Measurements from ENCODE around the gene RBBP6. TPM values are rescaled to one million over a fixed set of nuclear protein-coding genes. Genes with fewer than 3 reads are reported as not detected.
A peak's percentile ranks its signal among the peaks of the same experiment; 100 is the strongest.

RBBP6 gene
- total RNA-seq, 1 donor from 2014 or later = 38.5 TPM

DNA sequence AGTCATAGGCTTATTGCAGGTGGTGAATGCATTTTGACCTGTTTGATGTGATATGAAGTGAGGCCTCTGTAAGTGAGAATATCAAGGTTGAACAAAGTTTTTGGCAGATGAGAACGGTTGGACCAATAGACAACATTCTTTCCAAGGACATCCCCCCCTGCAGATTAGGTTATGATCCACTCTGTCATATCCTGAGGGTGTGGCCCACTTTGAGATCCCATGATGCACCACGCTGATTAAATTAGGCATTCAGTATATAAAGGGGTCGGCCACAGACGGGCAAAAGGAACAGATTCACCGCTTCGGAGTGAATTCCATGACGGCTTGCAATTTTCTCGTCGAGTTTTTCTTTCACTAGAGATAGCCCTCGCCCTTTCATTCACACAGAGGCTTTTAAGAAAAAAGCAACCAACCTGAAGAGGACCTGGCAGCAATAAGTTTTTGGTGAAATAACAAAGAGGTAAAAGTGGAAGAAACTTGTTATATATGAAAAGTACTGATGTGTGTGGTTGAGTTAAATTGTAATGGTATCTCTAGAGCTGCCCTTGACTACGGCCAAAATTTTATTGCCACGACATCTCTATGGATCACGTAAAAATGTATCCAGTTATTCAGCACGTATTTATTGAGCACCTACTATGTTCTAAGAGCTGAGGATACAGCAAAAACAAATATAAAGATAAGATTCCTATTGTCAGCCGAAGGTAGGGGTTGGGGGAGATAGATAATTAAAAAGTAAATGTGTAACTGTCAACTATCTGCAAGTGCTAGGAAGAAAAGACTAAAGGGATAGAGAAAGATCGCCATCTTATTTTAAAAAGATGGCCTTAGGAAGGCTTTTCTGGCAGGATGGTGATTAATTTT is 1.7 kb upstream of the RBBP6 start:
- TF ChIP-seq, protein P1, sequence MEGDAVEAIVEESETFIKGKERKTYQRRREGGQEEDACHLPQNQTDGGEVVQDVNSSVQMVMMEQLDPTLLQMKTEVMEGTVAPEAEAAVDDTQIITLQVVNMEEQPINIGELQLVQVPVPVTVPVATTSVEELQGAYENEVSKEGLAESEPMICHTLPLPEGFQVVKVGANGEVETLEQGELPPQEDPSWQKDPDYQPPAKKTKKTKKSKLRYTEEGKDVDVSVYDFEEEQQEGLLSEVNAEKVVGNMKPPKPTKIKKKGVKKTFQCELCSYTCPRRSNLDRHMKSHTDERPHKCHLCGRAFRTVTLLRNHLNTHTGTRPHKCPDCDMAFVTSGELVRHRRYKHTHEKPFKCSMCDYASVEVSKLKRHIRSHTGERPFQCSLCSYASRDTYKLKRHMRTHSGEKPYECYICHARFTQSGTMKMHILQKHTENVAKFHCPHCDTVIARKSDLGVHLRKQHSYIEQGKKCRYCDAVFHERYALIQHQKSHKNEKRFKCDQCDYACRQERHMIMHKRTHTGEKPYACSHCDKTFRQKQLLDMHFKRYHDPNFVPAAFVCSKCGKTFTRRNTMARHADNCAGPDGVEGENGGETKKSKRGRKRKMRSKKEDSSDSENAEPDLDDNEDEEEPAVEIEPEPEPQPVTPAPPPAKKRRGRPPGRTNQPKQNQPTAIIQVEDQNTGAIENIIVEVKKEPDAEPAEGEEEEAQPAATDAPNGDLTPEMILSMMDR (IDR thresholded peaks at IDR 0.05) = no peak
- TF ChIP-seq POLR2A (IDR thresholded peaks at IDR 0.05) (no peak), POLR2AphosphoS5 (IDR thresholded peaks at IDR 0.05; ENCODE audit: insufficient read depth in 1 of 2, low read depth in 1 of 2) (no peak)
- no peak for DNase-seq (ENCODE audit: extremely low spot score in 2 of 2)
- Histone ChIP-seq H3K36me3 (no peaks in the 10 kb centered on the region), H3K27me3 (no peaks in the 10 kb centered on the region), H3K4me1 (peaks cover 21% of the 10 kb centered on the region), H3K9me3 (no peaks in the 10 kb centered on the region), H3K27ac (no peak overlapping the region), H3K4me3 (no peak overlapping the region)
- intact Hi-C loops (cut with DNase I) = no loop called here

GRCh38 chr16:24538756-24539294 is 541 bp upstream of the RBBP6 start:
- peak overlapping the region; percentile 95 to 97 for H3K4me3 ChIP-seq
- no peak for TF ChIP-seq POLR2A (IDR thresholded peaks at IDR 0.05)
- TF ChIP-seq, protein P1 (IDR thresholded peaks at IDR 0.05) = peak in 1 of 3 experiments; percentile 31
- no peak for TF ChIP-seq POLR2AphosphoS5 (IDR thresholded peaks at IDR 0.05; ENCODE audit: insufficient read depth in 1 of 2, low read depth in 1 of 2)
- intact Hi-C loops (cut with DNase I) = no loop called here
- H3K36me3 ChIP-seq = no peaks in the 10 kb centered on the region
- no peaks in the 10 kb centered on the region for H3K9me3 ChIP-seq
- peaks cover 31% of the 10 kb centered on the region for H3K4me1 ChIP-seq
- H3K27ac ChIP-seq = peak overlapping the region; percentile 100
- DNase-seq (ENCODE audit: extremely low spot score in 2 of 2) = peak in 1 of 2 donors; percentile 93
- H3K27me3 ChIP-seq = no peaks in the 10 kb centered on the region

- DNase-seq (ENCODE audit: extremely low spot score in 2 of 2) = no peak
- H3K4me3 ChIP-seq = peak overlapping the region; percentile 95 to 97
- peak overlapping the region; percentile 100 for H3K27ac ChIP-seq
- TF ChIP-seq, protein P1 (IDR thresholded peaks at IDR 0.05) = no peak
- TF ChIP-seq POLR2A (IDR thresholded peaks at IDR 0.05) (no peak), POLR2AphosphoS5 (IDR thresholded peaks at IDR 0.05; ENCODE audit: insufficient read depth in 1 of 2, low read depth in 1 of 2) (no peak)
- intact Hi-C loops (cut with DNase I) = no loop called here
- H3K9me3 ChIP-seq = no peaks in the 10 kb centered on the region
- no peaks in the 10 kb centered on the region for H3K36me3 ChIP-seq
- H3K27me3 ChIP-seq = no peaks in the 10 kb centered on the region
- peaks cover 43% of the 10 kb centered on the region for H3K4me1 ChIP-seq
Observed at GRCh38 chr16:24539850-24540601, 660 bp downstream of the RBBP6 start.

DNA sequence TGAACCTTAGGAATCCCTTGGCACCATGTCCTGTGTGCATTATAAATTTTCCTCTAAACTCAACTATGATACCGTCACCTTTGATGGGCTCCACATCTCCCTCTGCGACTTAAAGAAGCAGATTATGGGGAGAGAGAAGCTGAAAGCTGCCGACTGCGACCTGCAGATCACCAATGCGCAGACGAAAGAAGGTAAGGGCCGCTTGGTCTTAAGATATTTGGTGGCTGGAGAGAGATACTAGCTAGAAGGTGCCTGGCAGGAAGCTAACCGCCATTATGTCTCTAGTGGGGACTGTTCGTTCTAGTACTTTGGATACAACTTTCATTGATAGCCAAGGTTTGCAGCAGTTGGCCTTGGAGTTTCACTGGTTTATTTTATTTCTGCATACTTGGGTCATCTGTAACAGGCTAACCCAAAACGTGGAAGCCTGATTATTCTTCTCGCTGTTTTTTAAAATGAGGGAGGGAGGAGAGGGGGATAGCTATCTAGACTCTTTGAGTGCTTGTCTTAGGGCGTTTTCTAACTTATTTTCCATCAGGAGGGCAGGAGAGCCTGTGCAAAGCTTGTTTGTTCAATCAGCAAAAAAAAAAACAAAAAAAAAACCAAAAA is 1.3 kb downstream of the RBBP6 start:
- Histone ChIP-seq H3K4me1 (peaks cover 50% of the 10 kb centered on the region), H3K36me3 (no peaks in the 10 kb centered on the region), H3K9me3 (no peaks in the 10 kb centered on the region), H3K4me3 (peak overlapping the region; percentile 95 to 97), H3K27me3 (no peaks in the 10 kb centered on the region), H3K27ac (peak overlapping the region; percentile 100)
- no peak for DNase-seq (ENCODE audit: extremely low spot score in 2 of 2)
- intact Hi-C loops (cut with DNase I) = no loop called here
- TF ChIP-seq, protein P1 (IDR thresholded peaks at IDR 0.05) = no peak
- TF ChIP-seq POLR2A (IDR thresholded peaks at IDR 0.05) = no peak
- TF ChIP-seq POLR2AphosphoS5 (IDR thresholded peaks at IDR 0.05; ENCODE audit: insufficient read depth in 1 of 2, low read depth in 1 of 2) = no peak
